Transverse colon (tissue), 4 donors: ENCODE measurements around the gene SCYL1. TPM values are rescaled to one million over a fixed set of nuclear protein-coding genes. Genes with fewer than 3 reads are reported as not detected.

ENCODE experiments used
- DNase-seq: peaks from one replicate; pipeline ENCODE4 v3.0.0-alpha.2; 2019
- H3K27ac ChIP-seq, 4 donors: fragments of 200-600 bp; sonication (generic); 2 replicates each; pipeline ENCODE4 v1.5.1; 2016 to 2018; ENCODE audit warnings: inconsistent platforms in 4 of 4
- H3K27me3 ChIP-seq: fragments of 200-600 bp; sonication (generic); 2 replicates; pipeline ENCODE4 v1.5.1; 2017; ENCODE audit warnings: inconsistent platforms
- H3K36me3 ChIP-seq, 4 donors: fragments of 200-600 bp; sonication (generic); 2 replicates each; pipeline ENCODE4 v1.5.1; 2017 to 2019; ENCODE audit warnings: inconsistent platforms in 4 of 4
- H3K4me1 ChIP-seq, 4 donors: fragments of 200-600 bp; sonication (generic); 2 replicates each; pipeline ENCODE4 v1.5.1; 2017 to 2020; ENCODE audit warnings: inconsistent platforms in 4 of 4
- H3K4me3 ChIP-seq, 4 donors: fragments of 200-600 bp; sonication (generic); 1 replicate in 1 of 4; 2 replicates in 3 of 4; pipeline versions ENCODE4 v1.5.1 to v1.6.1; 2017 to 2019; ENCODE audit warnings: inconsistent platforms in 4 of 4
- H3K9me3 ChIP-seq, 2 donors: fragments of 200-600 bp; sonication (generic); 2 replicates each; pipeline ENCODE4 v1.5.1; 2017 to 2019; ENCODE audit warnings: inconsistent platforms in 2 of 2
- EP300 ChIP-seq: sonication (generic); formaldehyde crosslinking; IDR thresholded peaks from one replicate; pipeline ENCODE4 v1.6.1; 2017; ENCODE audit warnings: antibody characterized with exemption, low read depth
- POLR2A ChIP-seq: fragments of 450-650 bp; IDR thresholded peaks from one replicate; pipeline ENCODE4 v1.6.1; 2016; ENCODE audit warnings: antibody characterized with exemption, mild to moderate bottlenecking, moderate library complexity
- POLR2AphosphoS5 ChIP-seq, 3 donors: sonication (generic); formaldehyde crosslinking; IDR thresholded peaks; one replicate each; pipeline ENCODE4 v1.6.1; 2016; ENCODE audit warnings: antibody characterized with exemption in 3 of 3
- WGBS, 2 donors: methylation state at CpG; one replicate each; pipeline ENCODE4 v1.1.5; 2018; ENCODE audit warnings: low coverage in 1 of 2; 5-methylcytosine and 5-hydroxymethylcytosine counted together
- in situ Hi-C, 4 donors: fragments of 200-750 bp; cut with MboI; loops; one replicate each; pipeline versions ENCODE4 v1.15.0 to v1.15.1; 2017; ENCODE audit warnings: low sequenced_read_pairs in 3 of 4, low pct_ligation_motif_present in 1 of 4, low pct_unique_long_range_greater_than_20kb in 1 of 4
- intact Hi-C: fragments of 100-400 bp; cut with DNase I; formaldehyde crosslinking; loops from one replicate; pipeline ENCODE4 v1.15.1; 2023; ENCODE audit warnings: low total_unique reads
- total RNA-seq, 4 donors: library from RNA; depleted of rRNA; stranded (reverse); fragments of >200 nt; gene quantifications; one replicate each; pipeline ENCODE4 v1.1.0, GENCODE V29; 2016
- TF ChIP-seq, protein P1 (sequence below), 5 experiments: fragments of 200-600 bp in 3 of 5; fragments of 450-650 bp in 2 of 5; sonication (generic) in 3 of 5; IDR thresholded peaks; 1 replicate in 2 of 5; 2 replicates in 3 of 5; pipeline ENCODE4 v1.5.1; 2016 to 2017; ENCODE audit warnings: antibody characterized with exemption in 5 of 5, inconsistent platforms in 3 of 5, mild to moderate bottlenecking in 2 of 5, moderate library complexity in 1 of 5

SCYL1 gene
- total RNA-seq, 4 donors from 2014 or later: 41.0 to 78.4 (median 69.2) TPM

DNA sequence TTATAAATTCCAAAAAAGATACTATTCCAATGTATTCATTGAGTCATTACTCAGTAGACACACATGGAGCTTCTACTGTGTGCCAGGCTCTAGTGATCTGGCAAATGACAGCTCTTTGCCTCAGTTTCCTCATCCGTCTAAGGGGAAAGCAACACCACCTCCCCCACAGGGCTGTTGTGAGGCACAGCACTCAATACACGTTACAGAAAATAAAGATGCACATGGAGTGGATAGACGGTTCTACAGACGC, 32.6 kb upstream of the SCYL1 start:
- no peaks in the 10 kb centered on the region for H3K36me3 ChIP-seq
- 28 to 48% methylated on average over 2 to 4 of the region's 4 CpGs for WGBS, 2 donors
- H3K4me1 ChIP-seq: peaks cover 93 to 96% (median 95%) of the 10 kb centered on the region in 4 donors
- no peak for DNase-seq
- no peaks in the 10 kb centered on the region for H3K27me3 ChIP-seq
- intact Hi-C loops: no loop called here
- H3K9me3 ChIP-seq: no peaks in the 10 kb centered on the region
- peak overlapping the region; percentile 98 to 100 (median 99) for H3K27ac ChIP-seq
- TF ChIP-seq POLR2A: no peak
- TF ChIP-seq, protein P1, sequence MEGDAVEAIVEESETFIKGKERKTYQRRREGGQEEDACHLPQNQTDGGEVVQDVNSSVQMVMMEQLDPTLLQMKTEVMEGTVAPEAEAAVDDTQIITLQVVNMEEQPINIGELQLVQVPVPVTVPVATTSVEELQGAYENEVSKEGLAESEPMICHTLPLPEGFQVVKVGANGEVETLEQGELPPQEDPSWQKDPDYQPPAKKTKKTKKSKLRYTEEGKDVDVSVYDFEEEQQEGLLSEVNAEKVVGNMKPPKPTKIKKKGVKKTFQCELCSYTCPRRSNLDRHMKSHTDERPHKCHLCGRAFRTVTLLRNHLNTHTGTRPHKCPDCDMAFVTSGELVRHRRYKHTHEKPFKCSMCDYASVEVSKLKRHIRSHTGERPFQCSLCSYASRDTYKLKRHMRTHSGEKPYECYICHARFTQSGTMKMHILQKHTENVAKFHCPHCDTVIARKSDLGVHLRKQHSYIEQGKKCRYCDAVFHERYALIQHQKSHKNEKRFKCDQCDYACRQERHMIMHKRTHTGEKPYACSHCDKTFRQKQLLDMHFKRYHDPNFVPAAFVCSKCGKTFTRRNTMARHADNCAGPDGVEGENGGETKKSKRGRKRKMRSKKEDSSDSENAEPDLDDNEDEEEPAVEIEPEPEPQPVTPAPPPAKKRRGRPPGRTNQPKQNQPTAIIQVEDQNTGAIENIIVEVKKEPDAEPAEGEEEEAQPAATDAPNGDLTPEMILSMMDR (IDR thresholded peaks at IDR 0.05): no peak
- no peak for TF ChIP-seq POLR2AphosphoS5 (IDR thresholded peaks at IDR 0.05)
- TF ChIP-seq EP300: no peak
- H3K4me3 ChIP-seq: peak overlapping the region in 1 of 4 donors; percentile 4
- in situ Hi-C loops: no loop called here

DNA sequence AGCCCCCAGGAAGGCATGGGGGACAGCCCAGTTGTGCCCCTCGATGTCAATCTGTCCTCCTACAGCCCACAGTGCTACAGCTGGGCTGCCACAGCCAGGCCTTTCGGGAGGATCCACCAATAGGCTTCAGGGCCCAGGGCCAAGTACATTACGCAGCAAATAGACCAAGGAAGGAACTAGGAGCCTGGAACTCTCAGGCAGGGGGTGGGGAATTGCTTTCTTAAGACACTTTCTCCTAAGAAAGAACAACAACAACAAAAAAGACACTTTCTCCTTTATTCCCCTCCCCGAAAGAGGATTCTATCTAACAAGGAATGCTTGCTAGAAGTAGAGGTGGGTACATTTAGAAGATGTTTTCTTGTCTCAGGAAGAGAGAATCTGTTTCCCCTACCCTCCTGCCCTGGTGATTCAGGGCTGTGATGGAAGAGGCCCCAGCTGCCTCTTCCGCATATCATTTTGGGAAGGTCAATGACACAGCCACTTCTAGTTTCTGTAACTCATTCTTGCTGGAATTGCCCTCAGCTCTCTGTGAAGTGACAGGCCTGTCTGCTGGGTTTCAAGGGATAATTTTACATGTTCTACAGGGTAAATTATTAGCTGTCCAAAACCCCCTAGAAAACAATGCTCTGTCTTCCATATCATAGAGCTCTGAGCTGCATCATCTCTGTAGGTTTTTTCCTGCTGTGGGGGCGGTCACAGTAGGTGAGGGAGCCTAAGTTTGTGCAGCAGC, 32.1 kb upstream of the SCYL1 start:
- 17 to 29% methylated on average over 2 to 6 of the region's 6 CpGs for WGBS, 2 donors
- in situ Hi-C loops (no loop called here), intact Hi-C loops (no loop called here)
- peak overlapping the region in 1 of 4 donors; percentile 4 for H3K4me3 ChIP-seq
- no peaks in the 10 kb centered on the region for H3K27me3 ChIP-seq
- TF ChIP-seq, protein P1 (IDR thresholded peaks at IDR 0.05): no peak
- TF ChIP-seq POLR2A (peak; percentile 63), POLR2AphosphoS5 (IDR thresholded peaks at IDR 0.05) (peak; percentile 62 to 85 (median 67)), EP300 (peak; percentile 51)
- H3K27ac ChIP-seq: peak overlapping the region; percentile 98 to 100 (median 99)
- peaks cover 92 to 94% (median 93%) of the 10 kb centered on the region in 4 donors for H3K4me1 ChIP-seq
- H3K36me3 ChIP-seq: no peaks in the 10 kb centered on the region
- peak; percentile 87 for DNase-seq
- no peaks in the 10 kb centered on the region for H3K9me3 ChIP-seq

DNA sequence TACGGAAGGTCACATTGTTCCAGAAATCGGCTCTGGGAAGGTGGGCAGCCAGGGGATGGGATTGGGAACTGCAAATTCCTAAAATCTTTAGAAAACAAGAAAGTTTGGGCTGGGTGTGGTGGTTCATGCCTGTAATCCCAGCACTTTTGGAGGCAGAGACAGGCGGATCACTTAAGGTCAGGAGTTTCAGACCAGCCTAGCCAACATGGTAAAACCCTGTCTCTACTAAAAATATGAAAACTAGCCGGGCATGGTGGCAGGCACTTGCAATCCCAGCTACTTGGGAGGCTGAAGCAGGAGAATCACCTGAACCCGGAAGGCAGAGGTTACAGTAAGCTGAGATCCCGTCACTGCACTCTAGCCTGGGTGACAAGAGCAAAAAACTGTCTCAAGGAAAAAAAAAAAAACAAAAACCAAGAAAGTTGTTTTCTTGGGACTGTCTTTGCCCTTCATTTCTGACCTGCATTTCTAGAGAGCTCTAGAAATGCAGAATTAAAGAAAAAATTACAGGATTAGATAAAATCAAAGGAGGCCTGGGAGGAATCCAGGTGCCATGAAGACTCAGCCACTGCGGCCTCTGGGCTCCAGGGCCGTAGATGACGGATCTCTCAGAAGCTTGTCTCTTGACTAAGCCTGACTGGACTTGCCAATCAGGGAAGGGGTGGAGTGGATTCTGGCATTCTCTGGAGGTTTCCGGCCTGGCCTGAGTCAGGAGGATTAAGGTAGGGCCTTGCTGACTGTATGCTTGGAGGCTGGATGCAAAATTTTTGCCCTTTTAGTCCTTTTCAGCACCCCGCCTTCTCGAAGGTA, 31.3 kb upstream of the SCYL1 start:
- 30 to 39% methylated on average over 3 to 12 of the region's 12 CpGs for WGBS, 2 donors
- Histone ChIP-seq H3K9me3 (no peaks in the 10 kb centered on the region), H3K27me3 (no peaks in the 10 kb centered on the region), H3K4me3 (peak overlapping the region in 1 of 4 donors; percentile 2), H3K36me3 (no peaks in the 10 kb centered on the region), H3K4me1 (peaks cover 84 to 86% (median 85%) of the 10 kb centered on the region in 4 donors), H3K27ac (peak overlapping the region; percentile 98 to 100 (median 99))
- DNase-seq: peak; percentile 83
- in situ Hi-C loops (no loop called here), intact Hi-C loops (no loop called here)
- TF ChIP-seq POLR2AphosphoS5 (IDR thresholded peaks at IDR 0.05): peak; percentile 66 to 90 (median 81)
- TF ChIP-seq, protein P1 (IDR thresholded peaks at IDR 0.05): no peak
- peak; percentile 57 for TF ChIP-seq POLR2A
- TF ChIP-seq EP300: no peak

DNA sequence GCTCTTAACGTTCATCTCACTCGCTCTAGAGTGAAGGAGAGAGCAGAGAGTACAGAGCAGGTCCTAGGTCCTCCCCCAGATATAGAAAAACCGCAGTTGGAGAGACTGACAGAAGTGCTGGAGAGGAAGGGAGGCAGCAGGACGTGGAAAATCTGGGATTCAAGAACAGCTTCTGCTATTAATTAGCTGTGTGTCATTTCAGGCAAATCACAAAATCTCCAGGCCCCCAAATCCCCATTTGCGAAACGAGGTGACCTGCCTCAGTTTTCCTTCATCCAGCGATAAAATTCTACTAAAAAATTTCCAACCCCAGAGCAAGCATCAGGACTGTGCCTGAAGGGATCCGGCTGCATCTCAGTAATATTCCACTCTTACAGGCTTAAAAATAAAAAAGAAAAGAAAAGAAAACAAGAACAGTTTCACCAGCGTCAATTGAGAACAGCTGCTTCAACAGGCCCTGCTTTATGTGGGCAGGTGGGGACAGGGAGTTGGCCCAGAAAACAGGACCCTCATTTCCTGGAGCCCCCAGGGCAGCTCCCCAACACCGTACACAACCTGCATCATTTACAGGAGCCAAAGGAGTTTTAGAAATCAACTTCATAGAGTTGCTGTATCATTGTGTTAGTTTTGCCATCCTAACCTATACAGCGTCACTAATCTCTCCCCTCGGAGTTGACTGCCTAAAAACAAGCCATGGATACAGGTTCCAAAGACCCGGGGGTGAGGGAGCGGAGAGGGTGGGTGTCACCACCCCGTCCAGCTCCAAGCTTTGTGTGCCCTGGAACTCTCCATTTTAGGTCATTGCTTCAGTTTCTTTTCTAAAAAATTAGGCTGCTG, 28.4 kb upstream of the SCYL1 start:
- TF ChIP-seq EP300: no peak
- TF ChIP-seq, protein P1 (IDR thresholded peaks at IDR 0.05): no peak
- no peak for TF ChIP-seq POLR2A
- TF ChIP-seq POLR2AphosphoS5 (IDR thresholded peaks at IDR 0.05): no peak
- peak overlapping the region; percentile 98 to 100 (median 99) for H3K27ac ChIP-seq
- peaks cover 55 to 56% (median 56%) of the 10 kb centered on the region in 4 donors for H3K4me1 ChIP-seq
- no peaks in the 10 kb centered on the region for H3K9me3 ChIP-seq
- 12 to 28% methylated on average over 8 to 15 of the region's 15 CpGs for WGBS, 2 donors
- intact Hi-C loops: loop anchor here (5.0 kb wide), 1 partner anchor 74 kb away; the partner anchor contains the start of gene NEAT1
- H3K27me3 ChIP-seq: no peaks in the 10 kb centered on the region
- in situ Hi-C loops: no loop called here
- no peak for DNase-seq
- peak overlapping the region; percentile 3 to 74 (median 29) for H3K4me3 ChIP-seq
- H3K36me3 ChIP-seq: peaks cover 0 to 12% (median 2%) of the 10 kb centered on the region in 4 donors
